NCI-H2227 treated with DMSO at 0.1 percent for 48 hours (cell line): Measurements from ENCODE around the gene HMX1.

Source experiments
- DNase-seq: peaks from one replicate; lab custom pipeline; 2025; lab: John Stamatoyannopoulos, UW

HMX1 gene

GRCh38 chr4:8891646-8892555 lies 20.3 kb upstream of the HMX1 start:
- no peak for DNase-seq

- DNase-seq = no peak
These were observed 19.6 kb upstream of the HMX1 start for GRCh38 chr4:8891255-8891645.

- no peak for DNase-seq
These were observed 17.2 kb upstream of the HMX1 start for GRCh38 chr4:8888856-8889255.

- DNase-seq = no peak
These were observed 15.2 kb upstream of the HMX1 start for GRCh38 chr4:8886612-8887406.

- no peak for DNase-seq
These were observed 10.6 kb upstream of the HMX1 start for GRCh38 chr4:8882239-8882638.

- DNase-seq = no peak
These were observed 9.2 kb upstream of the HMX1 start for GRCh38 chr4:8880851-8881250.

- DNase-seq = no peak
These were observed 7.9 kb upstream of the HMX1 start for GRCh38 chr4:8879574-8879973.

- DNase-seq = no peak
These were observed 6.8 kb upstream of the HMX1 start for GRCh38 chr4:8878421-8878820.

- DNase-seq = no peak
These were observed 6.1 kb upstream of the HMX1 start for GRCh38 chr4:8877780-8878040.

- no peak for DNase-seq
These were observed 5.5 kb upstream of the HMX1 start for GRCh38 chr4:8876982-8877779.

GRCh38 chr4:8874896-8875680 lies 3.4 kb upstream of the HMX1 start:
- DNase-seq = no peak

- no peak for DNase-seq
These were observed 2.6 kb upstream of the HMX1 start for GRCh38 chr4:8874003-8874895.

GRCh38 chr4:8872402-8873291 lies 1.0 kb upstream of the HMX1 start:
- DNase-seq = no peak

GRCh38 chr4:8870647-8871416 lies 807 bp downstream of the HMX1 start:
- no peak for DNase-seq

- DNase-seq = no peak
These were observed 1.6 kb downstream of the HMX1 start for GRCh38 chr4:8869898-8870646.

- DNase-seq = no peak
These were observed 2.4 kb downstream of the HMX1 start for GRCh38 chr4:8869002-8869897.

- DNase-seq = no peak
These were observed 3.2 kb downstream of the HMX1 start for GRCh38 chr4:8868321-8869001.
